ENCODE results near the gene DYRK2.

DYRK2 gene

GRCh38 chr12:67709367-67709954 lies 60.9 kb downstream of the DYRK2 start:
- DNase-seq: no peak

- no peak for DNase-seq
These were observed 62.0 kb downstream of the DYRK2 start for GRCh38 chr12:67710582-67710981.

- DNase-seq: no peak
These were observed 63.5 kb downstream of the DYRK2 start for GRCh38 chr12:67712011-67712410.

GRCh38 chr12:67714648-67715047 lies 66.1 kb downstream of the DYRK2 start:
- DNase-seq: no peak

All from activated naive CD4-positive, alpha-beta T cell (primary cell).